ENCODE data around the gene OPN1MW3.
"Not testable (repeated sequence)": the region's sequence is repeated elsewhere in the genome, so short reads cannot be mapped to it uniquely, and the experiment has no call there.

Gene OPN1MW3

DNA sequence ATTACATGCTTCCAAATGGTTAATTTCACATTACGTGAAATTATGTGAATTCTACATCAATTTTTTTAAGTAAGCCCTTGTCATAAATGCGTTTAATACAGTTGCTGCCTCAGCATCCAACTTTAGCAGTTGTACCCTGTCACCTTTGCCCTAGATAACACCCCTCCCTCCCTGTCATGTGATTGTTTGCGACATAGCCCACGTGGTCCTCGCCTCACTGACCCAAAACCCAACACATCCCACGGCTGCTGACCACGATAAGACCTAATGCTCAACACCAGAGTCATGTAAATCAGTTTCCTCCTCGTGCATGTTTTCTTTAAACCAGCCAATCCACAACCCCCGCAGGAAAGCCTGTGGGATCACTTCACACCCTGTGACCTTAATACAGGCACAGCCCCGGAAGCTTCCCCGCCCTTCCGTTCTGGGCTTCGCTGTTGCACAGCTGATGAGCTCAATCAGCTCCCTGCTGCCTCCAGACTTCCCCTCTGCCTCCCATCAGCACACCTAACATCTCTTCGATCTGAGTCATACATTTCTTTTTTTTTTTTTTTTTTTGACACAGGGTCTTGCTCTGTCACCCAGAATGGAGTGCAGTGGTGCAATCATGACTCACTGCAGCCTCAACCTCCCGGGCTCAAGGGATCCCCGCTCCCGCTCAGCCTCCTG is 9.9 kb upstream of the OPN1MW3 start:
- H3K27ac ChIP-seq (ENCODE audit: low read depth, low read length); H3K36me3 ChIP-seq (ENCODE audit: insufficient read depth, low read length); H3K27me3 ChIP-seq (ENCODE audit: insufficient read depth, low read length); H2AFZ ChIP-seq (ENCODE audit: low read length, unreplicated experiment); H3K79me2 ChIP-seq (ENCODE audit: control insufficient read depth, insufficient read depth, low read length, unreplicated experiment); H3K4me3 ChIP-seq (ENCODE audit: low read depth, low read length); H3K4me1 ChIP-seq (ENCODE audit: control insufficient read depth, insufficient read depth, low read length, unreplicated experiment): not testable (repeated sequence)

DNA sequence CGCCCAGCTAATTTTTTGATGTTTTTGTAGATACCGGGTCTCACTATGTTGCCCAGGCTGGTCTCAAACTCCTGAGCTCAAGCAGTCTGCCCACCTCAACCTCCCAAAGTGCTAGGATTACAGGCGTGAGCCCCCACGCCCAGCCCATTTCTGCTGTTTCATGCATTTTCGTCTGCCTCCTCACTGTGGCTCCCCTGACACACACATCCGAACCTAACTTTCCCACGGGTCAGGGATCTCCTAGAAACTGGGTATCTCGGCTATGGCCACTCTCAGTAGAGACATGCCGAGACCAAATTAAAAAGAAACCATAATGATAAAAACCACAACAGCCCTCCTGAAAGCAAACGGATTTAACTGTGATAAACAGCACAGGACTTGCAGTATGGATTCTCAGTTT is 9.3 kb upstream of the OPN1MW3 start:
- H3K36me3 ChIP-seq (ENCODE audit: insufficient read depth, low read length); H3K4me1 ChIP-seq (ENCODE audit: control insufficient read depth, insufficient read depth, low read length, unreplicated experiment); H3K4me3 ChIP-seq (ENCODE audit: low read depth, low read length); H3K27me3 ChIP-seq (ENCODE audit: insufficient read depth, low read length); H3K79me2 ChIP-seq (ENCODE audit: control insufficient read depth, insufficient read depth, low read length, unreplicated experiment); H2AFZ ChIP-seq (ENCODE audit: low read length, unreplicated experiment); H3K27ac ChIP-seq (ENCODE audit: low read depth, low read length): not testable (repeated sequence)

DNA sequence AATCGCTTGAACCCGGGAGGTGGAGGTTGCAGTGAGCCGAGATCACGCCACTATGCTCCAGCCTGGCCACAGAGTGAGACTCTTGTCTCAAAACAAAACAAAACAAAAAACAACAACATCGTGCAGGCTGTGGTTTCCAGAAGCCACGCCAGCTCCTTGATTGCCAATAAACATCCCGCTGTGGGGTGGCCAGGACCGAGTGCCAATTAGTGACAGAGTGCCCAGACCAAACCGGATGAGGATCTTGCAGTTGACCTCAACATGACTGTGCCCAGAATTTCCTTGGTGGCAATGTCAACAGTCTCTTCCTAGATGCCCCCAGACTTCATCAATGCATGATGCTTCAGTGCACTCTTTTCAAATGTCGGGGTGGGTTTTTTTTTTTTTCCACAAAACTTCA is 1.3 kb downstream of the OPN1MW3 start:
- H2AFZ ChIP-seq (ENCODE audit: low read length, unreplicated experiment); H3K4me3 ChIP-seq (ENCODE audit: low read depth, low read length); H3K36me3 ChIP-seq (ENCODE audit: insufficient read depth, low read length); H3K4me1 ChIP-seq (ENCODE audit: control insufficient read depth, insufficient read depth, low read length, unreplicated experiment); H3K27me3 ChIP-seq (ENCODE audit: insufficient read depth, low read length); H3K79me2 ChIP-seq (ENCODE audit: control insufficient read depth, insufficient read depth, low read length, unreplicated experiment); H3K27ac ChIP-seq (ENCODE audit: low read depth, low read length): not testable (repeated sequence)

DNA sequence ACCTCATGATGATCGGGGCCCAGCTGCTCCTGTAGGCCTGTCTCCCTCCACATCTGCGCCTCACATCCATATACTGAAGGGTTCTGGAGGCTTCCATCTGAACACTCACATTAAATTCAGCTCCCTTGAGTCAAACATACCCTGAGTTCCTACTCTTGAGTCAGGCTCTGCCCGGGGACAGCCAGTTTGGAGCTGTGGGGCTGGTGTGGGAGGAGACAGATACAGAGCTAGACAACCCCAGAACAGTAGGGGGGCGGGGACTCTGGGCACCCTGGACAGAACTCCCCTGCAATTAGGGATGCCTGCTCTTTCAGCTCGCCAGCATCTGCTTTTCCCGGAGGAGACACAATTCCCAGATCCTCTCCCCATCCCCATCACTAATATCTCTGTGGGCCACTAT is 5.7 kb downstream of the OPN1MW3 start:
- H3K27ac ChIP-seq (ENCODE audit: low read depth, low read length); H3K27me3 ChIP-seq (ENCODE audit: insufficient read depth, low read length); H3K4me3 ChIP-seq (ENCODE audit: low read depth, low read length); H3K4me1 ChIP-seq (ENCODE audit: control insufficient read depth, insufficient read depth, low read length, unreplicated experiment); H2AFZ ChIP-seq (ENCODE audit: low read length, unreplicated experiment); H3K79me2 ChIP-seq (ENCODE audit: control insufficient read depth, insufficient read depth, low read length, unreplicated experiment); H3K36me3 ChIP-seq (ENCODE audit: insufficient read depth, low read length): not testable (repeated sequence)

DNA sequence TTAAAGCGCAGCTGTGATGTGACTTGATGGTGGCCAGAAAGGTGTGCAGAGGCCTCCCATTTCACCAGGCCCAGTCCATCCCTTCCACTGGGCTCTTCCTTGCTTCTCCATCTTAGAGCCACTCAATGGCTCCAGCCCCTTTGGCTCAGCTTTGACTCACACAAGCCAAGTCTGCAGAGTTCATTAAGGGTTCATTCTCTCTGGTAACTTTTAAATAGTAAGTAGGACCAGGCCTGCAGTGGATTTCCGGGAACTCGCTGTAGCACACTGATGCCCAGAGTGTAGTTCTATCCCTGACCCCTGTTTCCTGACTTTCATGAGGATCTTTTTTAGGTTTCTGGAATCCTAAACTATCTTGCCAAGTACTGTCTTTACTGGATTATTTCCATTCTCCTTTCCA is 11.9 kb downstream of the OPN1MW3 start:
- H3K36me3 ChIP-seq (ENCODE audit: insufficient read depth, low read length); H3K27me3 ChIP-seq (ENCODE audit: insufficient read depth, low read length); H3K4me3 ChIP-seq (ENCODE audit: low read depth, low read length): not testable (repeated sequence)

DNA sequence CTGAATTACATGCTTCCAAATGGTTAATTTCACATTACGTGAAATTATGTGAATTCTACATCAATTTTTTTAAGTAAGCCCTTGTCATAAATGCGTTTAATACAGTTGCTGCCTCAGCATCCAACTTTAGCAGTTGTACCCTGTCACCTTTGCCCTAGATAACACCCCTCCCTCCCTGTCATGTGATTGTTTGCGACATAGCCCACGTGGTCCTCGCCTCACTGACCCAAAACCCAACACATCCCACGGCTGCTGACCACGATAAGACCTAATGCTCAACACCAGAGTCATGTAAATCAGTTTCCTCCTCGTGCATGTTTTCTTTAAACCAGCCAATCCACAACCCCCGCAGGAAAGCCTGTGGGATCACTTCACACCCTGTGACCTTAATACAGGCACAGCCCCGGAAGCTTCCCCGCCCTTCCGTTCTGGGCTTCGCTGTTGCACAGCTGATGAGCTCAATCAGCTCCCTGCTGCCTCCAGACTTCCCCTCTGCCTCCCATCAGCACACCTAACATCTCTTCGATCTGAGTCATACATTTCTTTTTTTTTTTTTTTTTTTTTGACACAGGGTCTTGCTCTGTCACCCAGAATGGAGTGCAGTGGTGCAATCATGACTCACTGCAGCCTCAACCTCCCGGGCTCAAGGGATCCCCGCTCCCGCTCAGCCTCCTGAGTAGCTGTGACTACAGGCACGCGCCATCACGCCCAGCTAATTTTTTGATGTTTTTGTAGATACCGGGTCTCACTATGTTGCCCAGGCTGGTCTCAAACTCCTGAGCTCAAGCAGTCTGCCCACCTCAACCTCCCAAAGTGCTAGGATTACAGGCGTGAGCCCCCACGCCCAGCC is 27.3 kb downstream of the OPN1MW3 start:
- not testable (repeated sequence) for H3K27me3 ChIP-seq (ENCODE audit: insufficient read depth, low read length); H3K4me1 ChIP-seq (ENCODE audit: control insufficient read depth, insufficient read depth, low read length, unreplicated experiment); H2AFZ ChIP-seq (ENCODE audit: low read length, unreplicated experiment); H3K27ac ChIP-seq (ENCODE audit: low read depth, low read length); H3K4me3 ChIP-seq (ENCODE audit: low read depth, low read length); H3K79me2 ChIP-seq (ENCODE audit: control insufficient read depth, insufficient read depth, low read length, unreplicated experiment); H3K36me3 ChIP-seq (ENCODE audit: insufficient read depth, low read length)

More for the DNA sequence above, 11.9 kb downstream of the OPN1MW3 start:
- not testable (repeated sequence) for H3K27ac ChIP-seq (ENCODE audit: low read depth, low read length); H2AFZ ChIP-seq (ENCODE audit: low read length, unreplicated experiment); H3K4me1 ChIP-seq (ENCODE audit: control insufficient read depth, insufficient read depth, low read length, unreplicated experiment); H3K79me2 ChIP-seq (ENCODE audit: control insufficient read depth, insufficient read depth, low read length, unreplicated experiment)

DNA sequence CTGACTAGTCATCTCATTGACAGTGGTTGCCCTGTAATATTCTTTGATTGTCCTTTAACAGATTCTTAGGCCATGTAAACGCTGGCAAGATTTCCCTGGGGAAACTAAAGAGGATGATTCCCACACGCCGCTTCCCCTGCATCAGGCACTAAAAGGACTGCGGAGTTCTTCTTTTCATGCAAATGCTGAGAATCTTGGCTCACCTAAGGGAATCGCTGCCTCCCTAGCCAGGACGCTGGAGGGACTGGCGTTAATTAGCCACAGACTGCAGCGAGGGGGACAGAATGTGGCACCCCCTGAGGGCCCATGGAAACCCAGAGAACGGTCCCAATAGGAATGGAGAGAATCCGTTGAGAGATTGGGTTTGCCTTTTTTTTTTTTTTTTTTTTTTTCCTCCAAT is 29.0 kb downstream of the OPN1MW3 start:
- not testable (repeated sequence) for H3K27ac ChIP-seq (ENCODE audit: low read depth, low read length); H3K4me1 ChIP-seq (ENCODE audit: control insufficient read depth, insufficient read depth, low read length, unreplicated experiment); H3K79me2 ChIP-seq (ENCODE audit: control insufficient read depth, insufficient read depth, low read length, unreplicated experiment); H2AFZ ChIP-seq (ENCODE audit: low read length, unreplicated experiment); H3K27me3 ChIP-seq (ENCODE audit: insufficient read depth, low read length); H3K36me3 ChIP-seq (ENCODE audit: insufficient read depth, low read length); H3K4me3 ChIP-seq (ENCODE audit: low read depth, low read length)

DNA sequence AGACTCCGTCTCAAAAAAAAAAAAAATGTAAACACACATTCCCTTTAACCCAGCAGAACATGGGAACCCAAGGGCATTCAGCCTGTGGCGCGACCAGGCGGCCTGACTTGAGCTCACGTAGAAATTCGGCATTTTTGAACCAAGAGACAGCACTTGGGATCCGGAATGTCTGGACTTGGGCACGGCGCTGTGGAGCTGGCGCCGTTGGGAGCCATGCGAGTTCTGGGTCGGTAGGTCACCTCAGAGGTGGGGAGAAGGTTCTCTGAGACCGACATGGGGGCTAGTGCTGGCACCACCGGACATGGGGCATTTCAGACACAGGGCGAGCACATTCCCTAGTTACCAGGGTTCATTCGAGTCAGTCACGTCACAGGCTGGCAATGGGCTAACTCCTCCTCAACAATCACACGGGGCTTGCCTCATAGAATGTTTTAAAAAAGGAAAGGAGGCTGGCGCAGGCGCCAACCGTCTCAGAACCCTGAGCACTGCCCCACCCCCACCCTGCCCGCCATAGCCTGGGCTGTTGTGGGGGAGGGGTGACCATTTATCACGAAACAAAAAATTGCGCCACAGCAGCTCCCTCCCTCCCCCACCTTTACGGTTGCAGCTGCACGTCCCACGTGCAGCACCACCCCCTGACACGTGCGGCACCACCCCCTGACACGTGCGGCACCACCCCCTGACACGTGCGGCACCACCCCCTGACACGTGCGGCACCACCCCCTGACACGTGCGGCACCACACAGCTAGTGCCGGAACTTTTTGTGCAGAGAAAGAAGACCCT is 37.6 kb downstream of the OPN1MW3 start, which contains the start of gene TEX28:
TSS of gene TEX28 (minus strand) at position 334 of the 784 bp plus-strand sequence. CDS start 3,007 bp downstream, outside the sequence.
- H3K4me1 ChIP-seq (ENCODE audit: control insufficient read depth, insufficient read depth, low read length, unreplicated experiment), result no peaks in the 10 kb centered on the region
- H2AFZ ChIP-seq (ENCODE audit: low read length, unreplicated experiment), result no peak within 1 kb of the TSS
- no peak within 1 kb of the TSS for H3K4me3 ChIP-seq (ENCODE audit: low read depth, low read length)
- H3K27me3 ChIP-seq (ENCODE audit: insufficient read depth, low read length), result no peaks in the 10 kb centered on the region
- no peaks in the 10 kb centered on the region for H3K79me2 ChIP-seq (ENCODE audit: control insufficient read depth, insufficient read depth, low read length, unreplicated experiment)
- no peak within 1 kb of the TSS for H3K27ac ChIP-seq (ENCODE audit: low read depth, low read length)
- H3K36me3 ChIP-seq (ENCODE audit: insufficient read depth, low read length), result no peaks in the 10 kb centered on the region

DNA sequence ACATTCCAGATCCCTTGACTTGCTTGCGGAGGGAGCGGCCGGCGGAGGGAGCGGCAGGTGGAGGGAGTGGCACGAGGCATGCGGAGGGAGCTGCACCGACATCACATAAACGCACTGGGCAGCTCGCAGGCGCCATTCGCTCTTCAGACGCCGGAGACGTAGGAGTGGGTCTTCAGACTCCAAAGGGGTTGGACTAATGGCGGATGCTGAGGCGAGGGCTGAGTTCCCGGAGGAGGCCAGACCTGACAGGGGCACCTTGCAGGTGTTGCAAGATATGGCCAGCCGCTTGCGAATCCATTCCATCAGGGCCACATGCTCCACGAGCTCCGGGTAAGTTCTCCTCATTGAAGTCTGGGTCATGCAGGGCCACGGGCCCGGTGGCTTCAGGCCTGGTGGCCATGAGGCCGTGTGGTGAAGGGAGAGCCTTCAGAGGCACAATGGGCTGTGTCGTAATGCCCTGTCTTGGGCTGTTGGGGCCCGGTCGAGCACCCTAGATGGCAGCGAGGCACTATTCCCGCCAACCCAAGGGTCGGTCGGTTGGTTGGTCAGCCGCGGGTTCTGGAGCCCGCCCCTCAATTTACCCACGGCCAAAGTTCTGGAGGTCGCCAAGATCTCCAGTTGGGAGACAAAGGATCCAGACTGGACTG is 38.4 kb downstream of the OPN1MW3 start, which contains the start of gene TKTL1:
TSS of gene TKTL1 (plus strand) at position 132 of the 647 bp plus-strand sequence. CDS start at position 197, 65 bp downstream.
- Histone ChIP-seq H3K36me3 (ENCODE audit: insufficient read depth, low read length) (no peaks in the 10 kb centered on the region), H3K27ac (ENCODE audit: low read depth, low read length) (no peak within 1 kb of the TSS), H2AFZ (ENCODE audit: low read length, unreplicated experiment) (no peak within 1 kb of the TSS), H3K27me3 (ENCODE audit: insufficient read depth, low read length) (no peaks in the 10 kb centered on the region), H3K79me2 (ENCODE audit: control insufficient read depth, insufficient read depth, low read length, unreplicated experiment) (no peaks in the 10 kb centered on the region), H3K4me3 (ENCODE audit: low read depth, low read length) (no peak within 1 kb of the TSS), H3K4me1 (ENCODE audit: control insufficient read depth, insufficient read depth, low read length, unreplicated experiment) (no peaks in the 10 kb centered on the region)

DNA sequence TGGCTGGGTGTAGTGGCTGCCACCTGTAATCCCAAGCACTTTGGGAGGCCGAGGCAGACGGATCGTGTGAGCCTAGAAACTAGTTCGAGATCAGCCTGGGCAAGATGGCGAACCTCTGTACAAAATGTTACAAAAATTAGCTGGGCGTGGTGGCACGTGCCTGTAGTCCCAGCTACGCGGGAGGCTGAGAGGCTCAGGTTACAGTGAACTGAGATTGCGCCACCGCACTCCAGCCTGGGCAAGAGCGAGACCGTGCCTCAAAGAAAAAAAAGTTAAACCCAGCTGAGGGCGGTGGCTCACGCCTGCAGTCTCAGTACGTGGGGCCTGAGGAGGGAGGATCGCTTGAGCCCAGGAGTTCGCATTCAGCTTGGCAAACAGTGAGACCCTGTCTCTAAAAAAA is 39.3 kb downstream of the OPN1MW3 start:
- Histone ChIP-seq H3K4me3 (ENCODE audit: low read depth, low read length) (no peak overlapping the region), H2AFZ (ENCODE audit: low read length, unreplicated experiment) (no peak overlapping the region), H3K27me3 (ENCODE audit: insufficient read depth, low read length) (no peaks in the 10 kb centered on the region), H3K79me2 (ENCODE audit: control insufficient read depth, insufficient read depth, low read length, unreplicated experiment) (no peaks in the 10 kb centered on the region), H3K4me1 (ENCODE audit: control insufficient read depth, insufficient read depth, low read length, unreplicated experiment) (no peaks in the 10 kb centered on the region), H3K27ac (ENCODE audit: low read depth, low read length) (no peak overlapping the region), H3K36me3 (ENCODE audit: insufficient read depth, low read length) (no peaks in the 10 kb centered on the region)

All from ACC112 (cell line).